Measurements from ENCODE around the gene PRDM16.

- TF ChIP-seq EZH2phosphoT487 (IDR thresholded peaks at IDR 0.05; ENCODE audit: unreplicated experiment) (no peak), CTCF (conservative IDR thresholded peaks at IDR 0.05; ENCODE audit: low read depth in 2 of 2) (no peak), JUNB (IDR thresholded peaks at IDR 0.05; ENCODE audit: unreplicated experiment) (no peak), EZH2 (IDR thresholded peaks at IDR 0.05; ENCODE audit: low read depth, unreplicated experiment) (no peak), POLR2AphosphoS5 (IDR thresholded peaks at IDR 0.05; ENCODE audit: low read depth) (no peak), CREB1 (CRISPR knock-in tag; IDR thresholded peaks at IDR 0.05; ENCODE audit: low read depth) (no peak), REST (IDR thresholded peaks at IDR 0.05; ENCODE audit: unreplicated experiment) (no peak), STAT1 (IDR thresholded peaks at IDR 0.05; ENCODE audit: unreplicated experiment) (no peak), NANOG (IDR thresholded peaks at IDR 0.05; ENCODE audit: borderline replicate concordance) (no peak), ETS1 (IDR thresholded peaks at IDR 0.05) (no peak), ZNF462 (CRISPR knock-in tag; IDR thresholded peaks at IDR 0.05) (no peak)
Observed at GRCh38 chr1:3290438-3290837, 221.4 kb downstream of the PRDM16 start.

Data from GM23338 (cell line).